Panc1 (cell line): Measurements from ENCODE around the gene SLC35F1.

Experiments used
- CTCF ChIP-seq: fragments of 450-650 bp; IDR thresholded peaks from 2 replicates; pipeline ENCODE4 v1.5.1; 2017; ENCODE audit warnings: mild to moderate bottlenecking
- POLR2AphosphoS5 ChIP-seq: IDR thresholded peaks from 2 replicates; pipeline ENCODE4 v1.6.1; 2012; ENCODE audit warnings: mild to moderate bottlenecking, low read depth, low read length, moderate library complexity
- TCF7L2 ChIP-seq: IDR thresholded peaks from 2 replicates; pipeline ENCODE4 v1.6.1; 2011; ENCODE audit warnings: mild to moderate bottlenecking, low read depth, low read length, inconsistent platforms

DNA sequence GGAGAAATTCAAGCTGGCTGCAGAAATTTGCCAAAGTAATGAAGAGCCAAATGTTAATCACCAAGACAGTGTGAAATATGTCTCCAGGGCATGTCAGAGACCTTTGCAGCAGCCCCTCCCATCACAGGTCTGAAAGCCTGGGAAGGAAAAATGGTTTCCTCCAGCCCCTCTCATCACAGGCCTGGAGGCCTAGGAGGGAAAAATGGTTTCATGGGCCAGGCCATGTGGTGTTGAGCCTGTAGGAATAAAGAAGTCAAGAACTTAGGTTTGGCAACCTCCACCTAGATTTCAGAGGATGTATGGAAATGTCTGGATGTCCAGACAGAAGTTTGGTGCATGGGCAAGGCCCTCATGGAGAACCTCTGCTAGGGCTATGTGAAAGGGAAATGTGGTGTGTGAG lies 185.0 kb downstream of the SLC35F1 start:
- TF ChIP-seq CTCF = no peak
- no peak for TF ChIP-seq POLR2AphosphoS5
- TF ChIP-seq TCF7L2 = no peak
